HL-60 (cell line): ENCODE measurements around the gene KCNH4.
A peak's percentile ranks its signal among the peaks of the same experiment; 100 is the strongest.

Experiments used
- DNase-seq, 2 experiments: peaks; one replicate each; pipeline ENCODE4 v3.0.0-alpha.2; 2010 to 2020; ENCODE audit warnings: low read depth in 1 of 2, low spot score in 1 of 2
- H3K27ac ChIP-seq: fragments of 250-450 bp; sonication (Bioruptor Pico); replicated peaks from 2 replicates; pipeline ENCODE4 v1.5.1; 2020; ENCODE audit warnings: mild to moderate bottlenecking, moderate library complexity
- H3K27me3 ChIP-seq: fragments of 250-450 bp; sonication (Bioruptor Pico); 2 replicates; pipeline ENCODE4 v1.5.1; 2021; ENCODE audit warnings: mild to moderate bottlenecking, moderate library complexity; ENCODE audit not compliant: insufficient read depth, poor library complexity, severe bottlenecking
- H3K4me3 ChIP-seq: replicated peaks from 2 replicates; pipeline ENCODE4 v1.5.1; 2011; ENCODE audit warnings: mild to moderate bottlenecking, control low read depth, low read length; ENCODE audit not compliant: insufficient read depth
- GABPA ChIP-seq: IDR thresholded peaks from 2 replicates; pipeline ENCODE4 v1.6.1; 2012; ENCODE audit warnings: low read depth
- POLR2AphosphoS5 ChIP-seq: IDR thresholded peaks from 2 replicates; pipeline ENCODE4 v1.6.1; 2012; ENCODE audit warnings: low read depth
- SPI1 ChIP-seq: IDR thresholded peaks from 2 replicates; pipeline ENCODE4 v1.6.1; 2012; ENCODE audit warnings: low read depth, mild to moderate bottlenecking, borderline replicate concordance
- TF ChIP-seq, protein P1 (sequence below): IDR thresholded peaks from 2 replicates; pipeline ENCODE4 v1.6.1; 2012; ENCODE audit warnings: low read depth; ENCODE audit not compliant: insufficient replicate concordance
- TF ChIP-seq, protein P2 (sequence below): IDR thresholded peaks from one replicate; pipeline ENCODE4 v1.5.1; 2011; ENCODE audit warnings: low read length, control low read depth, inconsistent platforms; ENCODE audit not compliant: insufficient read depth

Gene KCNH4

DNA sequence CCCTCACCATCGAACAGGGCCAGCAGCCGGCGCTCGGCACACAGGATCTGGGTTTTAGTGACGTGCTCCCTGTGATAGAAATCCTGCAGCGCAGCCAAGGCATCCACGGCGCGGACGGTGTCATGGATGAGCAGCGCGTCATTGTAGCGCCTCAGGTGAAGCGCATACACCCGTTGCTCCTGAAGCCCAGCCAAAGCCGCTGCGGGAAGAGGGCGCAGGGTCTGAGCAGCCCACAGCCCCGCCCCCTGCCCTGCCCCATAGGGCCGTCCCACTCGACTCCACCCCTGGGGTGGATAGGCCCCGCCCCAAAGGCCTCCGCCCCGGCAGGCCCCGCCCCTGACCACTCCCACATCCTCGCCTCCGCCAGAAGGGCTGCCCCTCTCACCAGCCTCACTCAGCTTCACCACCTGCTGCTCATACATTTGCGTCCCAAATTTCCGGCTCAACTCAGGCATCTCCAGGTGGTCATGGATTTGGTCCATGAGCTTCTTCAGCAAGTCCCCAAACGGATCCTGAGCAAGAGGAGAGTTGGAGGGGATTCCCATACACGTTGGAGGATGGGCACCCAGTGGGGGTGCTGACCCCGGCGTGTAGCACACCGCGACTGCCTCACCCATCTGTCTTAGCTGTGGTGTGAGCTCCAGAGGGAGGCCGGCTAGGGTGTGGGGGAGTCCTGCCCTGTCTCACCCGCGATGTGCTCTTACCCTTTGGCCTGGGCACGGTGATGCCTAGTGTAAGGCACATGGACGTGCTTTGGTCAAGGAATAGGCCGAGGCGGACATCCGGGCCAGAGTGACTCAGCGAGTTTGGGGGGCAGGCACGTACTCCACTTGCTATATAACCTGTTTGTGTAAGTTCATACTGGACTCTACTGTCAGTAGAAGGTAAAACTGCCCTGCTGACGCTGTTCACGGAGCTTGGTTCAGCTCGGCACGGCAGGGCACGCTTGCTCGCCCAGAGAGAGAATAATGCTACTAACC, 73.1 kb downstream of the KCNH4 start:
- no peak overlapping the region for H3K27ac ChIP-seq
- no peaks in the 10 kb centered on the region for H3K27me3 ChIP-seq
- H3K4me3 ChIP-seq: peak overlapping the region; percentile 39
- peak; percentile 75 to 81 for DNase-seq
- TF ChIP-seq, protein P1, sequence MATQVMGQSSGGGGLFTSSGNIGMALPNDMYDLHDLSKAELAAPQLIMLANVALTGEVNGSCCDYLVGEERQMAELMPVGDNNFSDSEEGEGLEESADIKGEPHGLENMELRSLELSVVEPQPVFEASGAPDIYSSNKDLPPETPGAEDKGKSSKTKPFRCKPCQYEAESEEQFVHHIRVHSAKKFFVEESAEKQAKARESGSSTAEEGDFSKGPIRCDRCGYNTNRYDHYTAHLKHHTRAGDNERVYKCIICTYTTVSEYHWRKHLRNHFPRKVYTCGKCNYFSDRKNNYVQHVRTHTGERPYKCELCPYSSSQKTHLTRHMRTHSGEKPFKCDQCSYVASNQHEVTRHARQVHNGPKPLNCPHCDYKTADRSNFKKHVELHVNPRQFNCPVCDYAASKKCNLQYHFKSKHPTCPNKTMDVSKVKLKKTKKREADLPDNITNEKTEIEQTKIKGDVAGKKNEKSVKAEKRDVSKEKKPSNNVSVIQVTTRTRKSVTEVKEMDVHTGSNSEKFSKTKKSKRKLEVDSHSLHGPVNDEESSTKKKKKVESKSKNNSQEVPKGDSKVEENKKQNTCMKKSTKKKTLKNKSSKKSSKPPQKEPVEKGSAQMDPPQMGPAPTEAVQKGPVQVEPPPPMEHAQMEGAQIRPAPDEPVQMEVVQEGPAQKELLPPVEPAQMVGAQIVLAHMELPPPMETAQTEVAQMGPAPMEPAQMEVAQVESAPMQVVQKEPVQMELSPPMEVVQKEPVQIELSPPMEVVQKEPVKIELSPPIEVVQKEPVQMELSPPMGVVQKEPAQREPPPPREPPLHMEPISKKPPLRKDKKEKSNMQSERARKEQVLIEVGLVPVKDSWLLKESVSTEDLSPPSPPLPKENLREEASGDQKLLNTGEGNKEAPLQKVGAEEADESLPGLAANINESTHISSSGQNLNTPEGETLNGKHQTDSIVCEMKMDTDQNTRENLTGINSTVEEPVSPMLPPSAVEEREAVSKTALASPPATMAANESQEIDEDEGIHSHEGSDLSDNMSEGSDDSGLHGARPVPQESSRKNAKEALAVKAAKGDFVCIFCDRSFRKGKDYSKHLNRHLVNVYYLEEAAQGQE: no peak
- TF ChIP-seq SPI1: no peak
- TF ChIP-seq GABPA: no peak
- no peak for TF ChIP-seq POLR2AphosphoS5
- TF ChIP-seq, protein P2, sequence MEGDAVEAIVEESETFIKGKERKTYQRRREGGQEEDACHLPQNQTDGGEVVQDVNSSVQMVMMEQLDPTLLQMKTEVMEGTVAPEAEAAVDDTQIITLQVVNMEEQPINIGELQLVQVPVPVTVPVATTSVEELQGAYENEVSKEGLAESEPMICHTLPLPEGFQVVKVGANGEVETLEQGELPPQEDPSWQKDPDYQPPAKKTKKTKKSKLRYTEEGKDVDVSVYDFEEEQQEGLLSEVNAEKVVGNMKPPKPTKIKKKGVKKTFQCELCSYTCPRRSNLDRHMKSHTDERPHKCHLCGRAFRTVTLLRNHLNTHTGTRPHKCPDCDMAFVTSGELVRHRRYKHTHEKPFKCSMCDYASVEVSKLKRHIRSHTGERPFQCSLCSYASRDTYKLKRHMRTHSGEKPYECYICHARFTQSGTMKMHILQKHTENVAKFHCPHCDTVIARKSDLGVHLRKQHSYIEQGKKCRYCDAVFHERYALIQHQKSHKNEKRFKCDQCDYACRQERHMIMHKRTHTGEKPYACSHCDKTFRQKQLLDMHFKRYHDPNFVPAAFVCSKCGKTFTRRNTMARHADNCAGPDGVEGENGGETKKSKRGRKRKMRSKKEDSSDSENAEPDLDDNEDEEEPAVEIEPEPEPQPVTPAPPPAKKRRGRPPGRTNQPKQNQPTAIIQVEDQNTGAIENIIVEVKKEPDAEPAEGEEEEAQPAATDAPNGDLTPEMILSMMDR: no peak

DNA sequence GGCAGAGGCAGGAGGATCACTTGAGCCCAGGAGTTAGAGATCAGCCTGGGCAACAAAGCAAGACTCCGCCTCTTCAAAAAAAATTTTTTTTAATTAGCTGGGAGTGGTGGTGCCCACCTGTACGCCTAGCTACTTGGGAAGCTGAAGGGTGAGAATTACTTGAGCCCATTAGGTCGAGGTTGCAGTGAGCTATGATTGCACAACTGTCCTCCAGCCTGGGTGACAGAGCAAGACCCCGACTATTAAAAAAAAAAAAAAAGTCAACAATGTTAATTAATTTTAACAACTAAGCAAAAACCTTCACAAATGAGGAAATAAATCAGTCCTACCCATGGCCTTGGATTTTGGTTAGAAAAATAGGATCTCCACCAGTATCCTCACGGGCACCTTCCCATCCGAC, 73.8 kb downstream of the KCNH4 start:
- Histone ChIP-seq H3K27me3 (no peaks in the 10 kb centered on the region), H3K27ac (no peak overlapping the region), H3K4me3 (peak overlapping the region; percentile 39)
- DNase-seq: no peak
- TF ChIP-seq GABPA (no peak), POLR2AphosphoS5 (no peak), SPI1 (no peak)
- TF ChIP-seq, protein P2: no peak
- TF ChIP-seq, protein P1: no peak
